AG09309 (cell line): Measurements from ENCODE around the gene SMAD4.

ENCODE experiments used
- DNase-seq: peaks from one replicate; pipeline ENCODE4 v3.0.0-alpha.2; 2010; ENCODE audit warnings: low read depth
- H3K4me3 ChIP-seq: 2 replicates; pipeline ENCODE4 v1.5.1; 2011; ENCODE audit warnings: mild to moderate bottlenecking, low read depth, low read length, moderate library complexity; ENCODE audit not compliant: control insufficient read depth
- CTCF ChIP-seq: IDR thresholded peaks from 2 replicates; pipeline ENCODE4 v1.5.1; 2011; ENCODE audit warnings: mild to moderate bottlenecking, low read depth, low read length, inconsistent platforms; ENCODE audit not compliant: insufficient read depth, control insufficient read depth; ENCODE audit errors: missing control alignments

Gene SMAD4

GRCh38 chr18:51009072-51009471 is 20.9 kb upstream of the SMAD4 start:
- TF ChIP-seq CTCF, result no peak

GRCh38 chr18:51010218-51010617 is 19.8 kb upstream of the SMAD4 start:
- no peak for DNase-seq
- no peak for TF ChIP-seq CTCF
- no peak overlapping the region for H3K4me3 ChIP-seq

More at GRCh38 chr18:51009072-51009471, 20.9 kb upstream of the SMAD4 start:
- H3K4me3 ChIP-seq, result no peak overlapping the region
- no peak for DNase-seq

GRCh38 chr18:51011709-51012108 is 18.3 kb upstream of the SMAD4 start:
- H3K4me3 ChIP-seq, result no peak overlapping the region
- no peak for DNase-seq
- no peak for TF ChIP-seq CTCF

GRCh38 chr18:51012441-51012840 is 17.6 kb upstream of the SMAD4 start:
- DNase-seq, result no peak
- TF ChIP-seq CTCF, result no peak
- H3K4me3 ChIP-seq, result no peak overlapping the region

- no peak overlapping the region for H3K4me3 ChIP-seq
- DNase-seq, result no peak
Observed at GRCh38 chr18:51013259-51013658, 16.8 kb upstream of the SMAD4 start.

GRCh38 chr18:51017140-51017879 is 12.7 kb upstream of the SMAD4 start:
- DNase-seq, result no peak
- TF ChIP-seq CTCF, result no peak
- H3K4me3 ChIP-seq, result no peak overlapping the region

More at GRCh38 chr18:51013259-51013658, 16.8 kb upstream of the SMAD4 start:
- no peak for TF ChIP-seq CTCF
